ENCODE measurements around the gene TMEM61.

DNA sequence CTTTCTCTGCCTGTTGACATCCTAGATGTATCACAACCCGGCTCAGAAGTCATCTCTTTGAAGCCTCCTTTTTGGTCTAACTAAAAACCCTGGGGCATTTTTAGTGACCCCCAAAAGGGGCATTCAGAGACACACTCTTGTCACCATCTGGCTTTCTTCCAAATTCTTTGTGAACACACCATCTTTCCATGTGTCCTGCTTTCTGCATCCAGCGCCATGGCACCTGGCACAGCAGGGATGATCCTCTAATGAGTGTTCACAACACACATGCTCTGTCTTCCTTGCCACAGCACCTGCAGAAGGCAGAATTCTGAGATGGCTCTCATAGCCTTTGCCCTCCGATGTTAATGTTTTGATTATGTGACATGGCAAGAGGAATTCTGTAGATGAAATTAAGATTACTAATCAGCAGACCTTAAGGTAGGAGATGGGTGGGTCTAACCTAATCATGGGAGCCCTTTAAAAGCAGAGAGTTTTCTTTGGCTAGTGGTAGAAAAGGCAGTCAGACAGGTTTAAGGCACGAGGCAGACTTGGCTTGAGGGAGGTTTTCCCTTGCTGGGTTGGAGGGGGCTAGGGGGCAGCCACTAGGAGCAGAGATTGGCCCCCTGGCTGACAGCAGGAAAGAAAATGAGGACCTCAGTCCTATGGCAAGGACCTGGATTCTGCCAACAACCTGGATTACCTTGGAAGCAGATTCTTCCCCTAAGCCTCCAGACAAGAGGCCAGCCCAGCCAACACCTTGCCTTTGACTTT, 4.9 kb upstream of the TMEM61 start:
- no peak for TF ChIP-seq EZH2phosphoT487 (IDR thresholded peaks at IDR 0.05)
- no peak for TF ChIP-seq EZH2 (IDR thresholded peaks at IDR 0.05)

All from neural progenitor cell (in vitro differentiated cells).